GM12865 (cell line): Measurements from ENCODE around the gene CHST11.
"Not testable (repeated sequence)": the region's sequence is repeated elsewhere in the genome, so short reads cannot be mapped to it uniquely, and the experiment has no call there.

Experiments
- DNase-seq: peaks from one replicate; pipeline ENCODE4 v3.0.0; 2010; ENCODE audit warnings: low read depth
- H3K4me3 ChIP-seq: 2 replicates; pipeline ENCODE4 v1.5.1; 2011; ENCODE audit warnings: mild to moderate bottlenecking, low read depth, low read length, control low read depth
- CTCF ChIP-seq: IDR thresholded peaks from 2 replicates; pipeline ENCODE4 v1.5.1; 2011; ENCODE audit warnings: low read length, control low read depth, low read depth, inconsistent platforms; ENCODE audit not compliant: insufficient read depth; ENCODE audit errors: missing control alignments

CHST11 gene

GRCh38 chr12:104551313-104551931, 94.7 kb downstream of the CHST11 start:
- TF ChIP-seq CTCF = no peak
- peak; percentile 32 for DNase-seq
- H3K4me3 ChIP-seq = no peak overlapping the region

GRCh38 chr12:104553421-104553820, 96.7 kb downstream of the CHST11 start:
- TF ChIP-seq CTCF = no peak
- DNase-seq = no peak

GRCh38 chr12:104555648-104556047, 98.9 kb downstream of the CHST11 start:
- no peak overlapping the region for H3K4me3 ChIP-seq
- DNase-seq = no peak
- TF ChIP-seq CTCF = no peak

More at GRCh38 chr12:104553421-104553820, 96.7 kb downstream of the CHST11 start:
- no peak overlapping the region for H3K4me3 ChIP-seq

DNA sequence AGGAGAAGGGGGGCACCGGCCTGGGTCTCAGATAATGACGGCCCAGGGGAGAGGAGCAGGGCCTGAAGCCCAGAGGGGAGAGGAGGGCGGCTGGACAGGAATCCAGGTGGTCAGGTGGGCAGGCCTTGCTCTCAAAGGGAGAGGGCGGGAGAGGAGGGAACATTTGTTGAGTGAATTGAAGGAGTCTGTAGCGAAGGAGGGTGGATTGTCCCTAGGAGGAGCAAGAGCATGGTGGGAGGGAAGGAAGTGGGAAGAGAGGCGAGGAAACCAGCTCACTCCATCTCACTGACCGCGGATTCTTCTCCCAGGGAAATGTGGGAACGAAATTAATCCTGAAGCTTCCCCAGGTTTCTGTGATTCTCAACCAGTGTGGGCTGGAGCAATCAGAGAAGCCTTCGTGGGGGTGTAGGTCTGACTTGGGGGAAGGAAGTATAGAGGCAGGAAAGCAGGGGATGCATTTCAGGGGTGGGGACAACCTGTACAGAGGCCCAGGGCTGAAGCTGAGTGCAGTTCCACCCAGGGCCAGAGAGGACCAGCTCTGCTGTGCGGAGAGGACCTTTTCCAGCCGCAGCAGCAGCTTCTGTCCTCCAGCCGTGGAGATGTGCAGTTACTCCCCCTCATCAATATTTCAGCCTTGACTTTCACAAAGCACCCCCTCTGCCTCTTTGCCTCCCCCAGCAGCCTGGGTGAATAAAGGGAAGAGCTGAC, 100.9 kb downstream of the CHST11 start:
- no peak for DNase-seq
- no peak for TF ChIP-seq CTCF
- no peak overlapping the region for H3K4me3 ChIP-seq

- DNase-seq = no peak
- no peak overlapping the region for H3K4me3 ChIP-seq
- TF ChIP-seq CTCF = no peak
Observed at GRCh38 chr12:104560881-104561280, 104.1 kb downstream of the CHST11 start.

GRCh38 chr12:104562763-104563162, 106.0 kb downstream of the CHST11 start:
- no peak overlapping the region for H3K4me3 ChIP-seq
- DNase-seq = no peak
- TF ChIP-seq CTCF = no peak

GRCh38 chr12:104564662-104565061, 107.9 kb downstream of the CHST11 start:
- DNase-seq, H3K4me3 ChIP-seq: not testable (repeated sequence)
